Measurements from ENCODE around the gene C12orf50. TPM values are rescaled to one million over a fixed set of nuclear protein-coding genes. Genes with fewer than 3 reads are reported as not detected.

C12orf50 gene
- total RNA-seq, 1 donor from 2014 or later = not detected

GRCh38 chr12:88062474-88062873, 33.3 kb upstream of the C12orf50 start:
- H3K4me3 Mint-ChIP-seq = no peak overlapping the region
- H3K9me3 ChIP-seq (ENCODE audit: low read depth) = no peaks in the 10 kb centered on the region
- no peaks in the 10 kb centered on the region for H3K4me1 Mint-ChIP-seq
- H3F3A ChIP-seq (ENCODE audit: low read depth) = no peaks in the 10 kb centered on the region
- TF ChIP-seq EZH2phosphoT487 (IDR thresholded peaks at IDR 0.05) (no peak), CTCF (IDR thresholded peaks at IDR 0.05) (no peak), EZH2 (IDR thresholded peaks at IDR 0.05) (no peak)
- H3K27ac ChIP-seq = no peak overlapping the region
- H3K27me3 ChIP-seq = no peaks in the 10 kb centered on the region
- no peaks in the 10 kb centered on the region for H3K36me3 ChIP-seq
- no peak overlapping the region for H2AFZ ChIP-seq (replicated peaks)
- H3K27ac Mint-ChIP-seq = no peak overlapping the region
- DNase-seq (ENCODE audit: low spot score) = no peak
- H3K9ac ChIP-seq = no peak overlapping the region
- no peak overlapping the region for H3K4me3 ChIP-seq
- H3K4me1 ChIP-seq = no peaks in the 10 kb centered on the region
- peaks cover 2% of the 10 kb centered on the region for H3K27me3 Mint-ChIP-seq (ENCODE audit: insufficient read depth, low read depth)
- H3K79me2 ChIP-seq (ENCODE audit: low read depth) = no peaks in the 10 kb centered on the region
- no peaks in the 10 kb centered on the region for H4K20me1 ChIP-seq (ENCODE audit: low read depth)
- H3K9me3 Mint-ChIP-seq = no peaks in the 10 kb centered on the region
- H3K4me2 ChIP-seq = no peak overlapping the region
- H3K36me3 Mint-ChIP-seq = peaks cover 24% of the 10 kb centered on the region

- TF ChIP-seq EZH2 (IDR thresholded peaks at IDR 0.05) (no peak), CTCF (IDR thresholded peaks at IDR 0.05) (no peak), EZH2phosphoT487 (IDR thresholded peaks at IDR 0.05) (no peak)
- no peak overlapping the region for H3K4me3 Mint-ChIP-seq
- no peaks in the 10 kb centered on the region for H3K4me1 Mint-ChIP-seq
- Histone ChIP-seq H3K27ac (no peak overlapping the region), H4K20me1 (ENCODE audit: low read depth) (no peaks in the 10 kb centered on the region), H3K9ac (no peak overlapping the region), H2AFZ (replicated peaks) (no peak overlapping the region), H3K79me2 (ENCODE audit: low read depth) (no peaks in the 10 kb centered on the region), H3K36me3 (no peaks in the 10 kb centered on the region), H3K27me3 (no peaks in the 10 kb centered on the region), H3K4me3 (no peak overlapping the region), H3K4me2 (no peak overlapping the region), H3F3A (ENCODE audit: low read depth) (no peaks in the 10 kb centered on the region), H3K4me1 (no peaks in the 10 kb centered on the region), H3K9me3 (ENCODE audit: low read depth) (no peaks in the 10 kb centered on the region)
- H3K9me3 Mint-ChIP-seq = no peaks in the 10 kb centered on the region
- no peaks in the 10 kb centered on the region for H3K27me3 Mint-ChIP-seq (ENCODE audit: insufficient read depth, low read depth)
- no peak overlapping the region for H3K27ac Mint-ChIP-seq
- no peak for DNase-seq (ENCODE audit: low spot score)
- H3K36me3 Mint-ChIP-seq = peaks cover 29% of the 10 kb centered on the region
Observed at GRCh38 chr12:88058719-88059077, 29.5 kb upstream of the C12orf50 start.

- Histone ChIP-seq H3K27me3 (no peaks in the 10 kb centered on the region), H3K27ac (no peak overlapping the region), H3K4me1 (no peaks in the 10 kb centered on the region), H3K36me3 (no peaks in the 10 kb centered on the region), H3K9me3 (ENCODE audit: low read depth) (no peaks in the 10 kb centered on the region), H3K4me3 (no peak overlapping the region), H2AFZ (replicated peaks) (no peak overlapping the region), H4K20me1 (ENCODE audit: low read depth) (no peaks in the 10 kb centered on the region), H3F3A (ENCODE audit: low read depth) (no peaks in the 10 kb centered on the region), H3K4me2 (no peak overlapping the region), H3K9ac (no peak overlapping the region), H3K79me2 (ENCODE audit: low read depth) (no peaks in the 10 kb centered on the region)
- no peaks in the 10 kb centered on the region for H3K27me3 Mint-ChIP-seq (ENCODE audit: insufficient read depth, low read depth)
- H3K4me3 Mint-ChIP-seq = no peak overlapping the region
- DNase-seq (ENCODE audit: low spot score) = no peak
- no peaks in the 10 kb centered on the region for H3K4me1 Mint-ChIP-seq
- no peak overlapping the region for H3K27ac Mint-ChIP-seq
- H3K9me3 Mint-ChIP-seq = no peaks in the 10 kb centered on the region
- H3K36me3 Mint-ChIP-seq = peaks cover 26% of the 10 kb centered on the region
- TF ChIP-seq CTCF (IDR thresholded peaks at IDR 0.05) (no peak), EZH2 (IDR thresholded peaks at IDR 0.05) (no peak), EZH2phosphoT487 (IDR thresholded peaks at IDR 0.05) (no peak)
Observed at GRCh38 chr12:88057994-88058718, 29.0 kb upstream of the C12orf50 start.

Measured in neural progenitor cell (in vitro differentiated cells).